Neural cell (in vitro differentiated cells): ENCODE results near the gene MRPL4. TPM values are rescaled to one million over a fixed set of nuclear protein-coding genes. Genes with fewer than 3 reads are reported as not detected.

Source experiments
- H2AFZ ChIP-seq: fragments of 200-600, 300-800 bp; sonication (generic), shearing (Covaris generic); 2 replicates; pipeline ENCODE4 v1.6.0; 2014; ENCODE audit warnings: low read depth, mild to moderate bottlenecking, antibody characterized with exemption, low read length, moderate library complexity
- H3F3A ChIP-seq: fragments of 200-600 bp; shearing (Covaris generic); 2 replicates; pipeline ENCODE4 v1.6.1; 2016; ENCODE audit warnings: mild to moderate bottlenecking, moderate library complexity, mixed read lengths, antibody characterized with exemption, low read length; ENCODE audit not compliant: insufficient read depth, poor library complexity, severe bottlenecking
- H3K27ac ChIP-seq: fragments of 200-600, 300-800 bp; sonication (generic), shearing (Covaris generic); 2 replicates; pipeline ENCODE4 v1.5.1; 2014; ENCODE audit warnings: mild to moderate bottlenecking, low read length, moderate library complexity
- H3K27me3 ChIP-seq: fragments of 300-800, 200-600 bp; sonication (generic), shearing (Covaris generic); 2 replicates; pipeline ENCODE4 v1.6.0; 2014; ENCODE audit warnings: mild to moderate bottlenecking, low read depth, low read length, moderate library complexity; ENCODE audit not compliant: insufficient read depth
- H3K36me3 ChIP-seq: fragments of 300-800, 200-600 bp; sonication (generic), shearing (Covaris generic); 2 replicates; pipeline ENCODE4 v1.5.1; 2014; ENCODE audit warnings: mild to moderate bottlenecking, antibody characterized with exemption, low read length, moderate library complexity; ENCODE audit not compliant: insufficient read depth
- H3K4me2 ChIP-seq: fragments of 300-800, 200-600 bp; sonication (generic), shearing (Covaris generic); 2 replicates; pipeline ENCODE4 v1.6.0; 2014; ENCODE audit warnings: mild to moderate bottlenecking, low read length
- H3K4me3 ChIP-seq: fragments of 300-800, 200-600 bp; sonication (generic), shearing (Covaris generic); 2 replicates; pipeline ENCODE4 v1.5.1; 2014; ENCODE audit warnings: mild to moderate bottlenecking, low read length, moderate library complexity
- H3K79me2 ChIP-seq: fragments of 200-600 bp; shearing (Covaris generic); replicated peaks from 2 replicates; pipeline ENCODE4 v1.6.0; 2014; ENCODE audit warnings: mild to moderate bottlenecking, low read length, moderate library complexity; ENCODE audit not compliant: insufficient read depth
- H3K9ac ChIP-seq: fragments of 300-800, 200-600 bp; sonication (generic), shearing (Covaris generic); 2 replicates; pipeline ENCODE4 v1.6.1; 2016; ENCODE audit warnings: mild to moderate bottlenecking, low read length, mixed read lengths
- H3K9me2 ChIP-seq: fragments of 200-600 bp; shearing (Covaris generic); 2 replicates; pipeline ENCODE4 v1.6.1; 2016; ENCODE audit warnings: mild to moderate bottlenecking, low read length, mixed read lengths; ENCODE audit not compliant: insufficient read depth
- H3K9me3 ChIP-seq: fragments of 200-600, 300-800 bp; sonication (generic), shearing (Covaris generic); 2 replicates; pipeline ENCODE4 v1.6.1; 2016; ENCODE audit warnings: mild to moderate bottlenecking, mixed run types, low read length, moderate library complexity, mixed read lengths
- H4K20me1 ChIP-seq: fragments of 200-600 bp; shearing (Covaris generic); 2 replicates; pipeline ENCODE4 v1.6.1; 2016; ENCODE audit warnings: mild to moderate bottlenecking, mixed run types; ENCODE audit not compliant: insufficient read depth
- RAD21 ChIP-seq: fragments of 450-650 bp; conservative IDR thresholded peaks from 2 replicates; pipeline ENCODE4 v1.6.1; 2014; ENCODE audit warnings: antibody characterized with exemption, mild to moderate bottlenecking, moderate library complexity
- polyA plus RNA-seq: library from polyadenylated mRNA; depleted of rRNA; stranded (reverse); fragments of >200 nt; gene quantifications from 2 replicates; pipeline ENCODE4 v1.2.3, GENCODE V29; 2014
- small RNA-seq, 3 experiments: library from RNA; depleted of rRNA; stranded (forward); fragments of <200 nt; gene quantifications; one replicate each; pipeline ENCODE3, GENCODE V24; 2012

The MRPL4 gene
- polyA plus RNA-seq, 1 donor from 2014 or later, result 27.2 TPM

GRCh38 chr19:10309423-10309822, 57.4 kb downstream of the MRPL4 start, which contains the start of gene ZGLP1:
ZGLP1 (minus strand) TSS chr19:10309815.
- no peak for TF ChIP-seq RAD21
- no peak within 1 kb of the TSS for H3K4me3 ChIP-seq
- no peak within 1 kb of the TSS for H3K27ac ChIP-seq
- H3K9ac ChIP-seq, result no peak within 1 kb of the TSS
- no peaks in the 10 kb centered on the region for H3K36me3 ChIP-seq
- no peaks in the 10 kb centered on the region for H3K9me3 ChIP-seq
- no peak within 1 kb of the TSS for H2AFZ ChIP-seq
- H3K79me2 ChIP-seq, result no peaks in the 10 kb centered on the region
- H4K20me1 ChIP-seq, result no peaks in the 10 kb centered on the region
- H3K4me2 ChIP-seq, result no peak within 1 kb of the TSS
- H3F3A ChIP-seq, result no peaks in the 10 kb centered on the region
- no peaks in the 10 kb centered on the region for H3K27me3 ChIP-seq
- no peaks in the 10 kb centered on the region for H3K9me2 ChIP-seq

Small RNA genes within 50 kb of the gene (small RNA-seq; reads per million reads assigned to genes)
- gene AC011511.1, result 0 reads per million in 3 experiments
- 0 reads per million in 3 experiments for gene MIR4322

Other genes starting within 250 kb of the MRPL4 start
- gene COL5A3, start 241.7 kb upstream of the MRPL4 start, polyA plus RNA-seq, result 0.11 TPM in 1 of 2 replicates, not detected in the other
- not detected in 2 replicates for gene RDH8, start 238.7 kb upstream of the MRPL4 start, polyA plus RNA-seq
- 0.66 and 1.2 TPM in 2 replicates for gene SHFL, start 165.9 kb upstream of the MRPL4 start, polyA plus RNA-seq
- not detected in 2 replicates for gene ANGPTL6, start 149.5 kb upstream of the MRPL4 start, polyA plus RNA-seq
- gene PPAN, start 145.9 kb upstream of the MRPL4 start, polyA plus RNA-seq, result 13.9 and 15.1 TPM in 2 replicates
- 5.4 and 7.6 TPM in 2 replicates for gene P2RY11, start 140.5 kb upstream of the MRPL4 start, polyA plus RNA-seq
- gene EIF3G, start 132.3 kb upstream of the MRPL4 start, polyA plus RNA-seq, result 227 and 241 TPM in 2 replicates
- 41.2 and 58.4 TPM in 2 replicates for gene DNMT1, start 57.3 kb upstream of the MRPL4 start, polyA plus RNA-seq
- 6.7 and 7.5 TPM in 2 replicates for gene S1PR2, start 20.9 kb upstream of the MRPL4 start, polyA plus RNA-seq
- gene ICAM1, start 18.9 kb downstream of the MRPL4 start, polyA plus RNA-seq, result not detected in 2 replicates
- gene ICAM4, start 34.7 kb downstream of the MRPL4 start, polyA plus RNA-seq, result not detected in 2 replicates
- 2.3 and 4.1 TPM in 2 replicates for gene ICAM5, start 37.7 kb downstream of the MRPL4 start, polyA plus RNA-seq
- gene ZGLP1, start 57.6 kb downstream of the MRPL4 start, polyA plus RNA-seq, result 22.8 and 45.2 TPM in 2 replicates
- gene FDX2, start 63.8 kb downstream of the MRPL4 start, polyA plus RNA-seq, result 52.6 and 82.7 TPM in 2 replicates
- 1.3 and 6.7 TPM in 2 replicates for gene RAVER1, start 81.3 kb downstream of the MRPL4 start, polyA plus RNA-seq
- 0.53 and 1.9 TPM in 2 replicates for gene ICAM3, start 87.4 kb downstream of the MRPL4 start, polyA plus RNA-seq
- 63.3 and 95.8 TPM in 2 replicates for gene TYK2, start 128.4 kb downstream of the MRPL4 start, polyA plus RNA-seq
- gene CDC37, start 151.3 kb downstream of the MRPL4 start, polyA plus RNA-seq, result 359 and 408 TPM in 2 replicates
- 3.4 and 4.7 TPM in 2 replicates for gene PDE4A, start 168.3 kb downstream of the MRPL4 start, polyA plus RNA-seq